IMR-90 (cell line): Measurements from ENCODE around the gene SLC39A3. TPM values are rescaled to one million over a fixed set of nuclear protein-coding genes. Genes with fewer than 3 reads are reported as not detected.

Source experiments
- ATAC-seq: fragments of 200-7000 bp; cut with Tn5 transposase; 2 replicates; pipeline ENCODE4 v1.9.1; 2020; ENCODE audit warnings: low read depth, mild to moderate bottlenecking, moderate library complexity
- BruUV-seq: library from RNA; stranded (reverse); fragments of 400-500 nt; replicated peaks from 2 replicates; lab custom pipeline; 2021; lab: Mats Ljungman, UMichigan
- CTCF ChIA-PET: fragments of 300-600 bp; formaldehyde crosslinking; extraction: SDS; loops from one replicate; lab custom pipeline; 2021; ENCODE audit warnings: antibody characterized with exemption; lab: Yijun Ruan, JAX
- POLR2A ChIA-PET: fragments of 300-600 bp; sonication (Branson Sonifier 250); formaldehyde crosslinking; loops from one replicate; lab custom pipeline; 2022; ENCODE audit warnings: antibody characterized with exemption; ENCODE audit not compliant: unreplicated experiment; lab: Charles Lee
- DNase-seq: peaks from one replicate; pipeline ENCODE4 v3.0.0; 2013
- H2AFZ ChIP-seq: replicated peaks from 2 replicates; pipeline ENCODE3; 2013; ENCODE audit warnings: low read length, mild to moderate bottlenecking; ENCODE audit not compliant: poor library complexity
- H2AK5ac ChIP-seq: 2 replicates; pipeline ENCODE4 v1.6.1; 2013; ENCODE audit warnings: low read depth, low read length, inconsistent platforms
- H2AK9ac ChIP-seq: replicated peaks from 2 replicates; pipeline ENCODE3; 2013; ENCODE audit warnings: mild to moderate bottlenecking, low read depth, low read length, moderate library complexity; ENCODE audit not compliant: poor library complexity
- H2BK120ac ChIP-seq: 2 replicates; pipeline ENCODE4 v1.6.1; 2013; ENCODE audit warnings: low read depth, low read length, inconsistent platforms
- H2BK15ac ChIP-seq: 3 replicates; pipeline ENCODE4 v1.6.1; 2013; ENCODE audit warnings: low read depth, low read length, inconsistent platforms
- H2BK20ac ChIP-seq: 2 replicates; pipeline ENCODE4 v1.6.1; 2013; ENCODE audit warnings: low read depth, mild to moderate bottlenecking, inconsistent platforms, low read length, moderate library complexity
- H2BK5ac ChIP-seq: 2 replicates; pipeline ENCODE4 v1.6.1; 2013; ENCODE audit warnings: mild to moderate bottlenecking, low read depth, low read length, inconsistent platforms; ENCODE audit not compliant: poor library complexity, severe bottlenecking
- H3K14ac ChIP-seq: replicated peaks from 2 replicates; pipeline ENCODE4 v1.6.1; 2013; ENCODE audit warnings: low read depth, low read length, inconsistent platforms
- H3K18ac ChIP-seq: 2 replicates; pipeline ENCODE4 v1.6.1; 2013; ENCODE audit warnings: low read depth, low read length, control low read depth
- H3K23ac ChIP-seq: 2 replicates; pipeline ENCODE4 v1.6.1; 2013; ENCODE audit warnings: low read depth, low read length, inconsistent platforms
- H3K27ac ChIP-seq: 2 replicates; pipeline ENCODE4 v1.5.1; 2013; ENCODE audit warnings: mild to moderate bottlenecking, control low read depth, low read length; ENCODE audit not compliant: insufficient read depth
- H3K27me3 ChIP-seq: 2 replicates; pipeline ENCODE4 v1.6.1; 2013; ENCODE audit warnings: low read length; ENCODE audit not compliant: control insufficient read depth, insufficient read depth
- H3K36me3 ChIP-seq: 2 replicates; pipeline ENCODE4 v1.6.1; 2013; ENCODE audit warnings: low read length, mixed read lengths; ENCODE audit not compliant: control insufficient read depth, insufficient read depth
- H3K4ac ChIP-seq: 2 replicates; pipeline ENCODE4 v1.6.1; 2013; ENCODE audit warnings: low read depth, low read length, inconsistent platforms
- H3K4me1 ChIP-seq: 2 replicates; pipeline ENCODE4 v1.6.1; 2013; ENCODE audit warnings: low read length, mixed read lengths; ENCODE audit not compliant: control insufficient read depth, insufficient read depth
- H3K4me2 ChIP-seq: 2 replicates; pipeline ENCODE4 v1.6.1; 2013; ENCODE audit warnings: low read depth, mild to moderate bottlenecking, control low read depth, low read length, moderate library complexity
- H3K4me3 ChIP-seq: 2 replicates; pipeline ENCODE4 v1.5.1; 2013; ENCODE audit warnings: low read depth, mild to moderate bottlenecking, control low read depth, low read length, moderate library complexity; ENCODE audit not compliant: insufficient read depth
- H3K56ac ChIP-seq: 2 replicates; pipeline ENCODE4 v1.6.1; 2013; ENCODE audit warnings: low read length, inconsistent platforms; ENCODE audit not compliant: insufficient read depth; ENCODE audit errors: extremely low read depth
- H3K79me1 ChIP-seq, 2 experiments: 2 replicates each; pipeline ENCODE4 v1.6.1; 2013; ENCODE audit warnings: low read length in 2 of 2, inconsistent platforms in 1 of 2, low read depth in 1 of 2
- H3K9ac ChIP-seq: 2 replicates; pipeline ENCODE4 v1.6.1; 2013; ENCODE audit warnings: low read depth, low read length, control low read depth
- H3K9me1 ChIP-seq: 2 replicates; pipeline ENCODE4 v1.6.1; 2013; ENCODE audit warnings: low read length, inconsistent platforms; ENCODE audit not compliant: insufficient read depth
- H3K9me3 ChIP-seq: 2 replicates; pipeline ENCODE4 v1.6.1; 2013; ENCODE audit warnings: low read length; ENCODE audit not compliant: control insufficient read depth, insufficient read depth
- H4K20me1 ChIP-seq: 2 replicates; pipeline ENCODE4 v1.6.1; 2013; ENCODE audit warnings: low read length, inconsistent platforms; ENCODE audit not compliant: insufficient read depth
- H4K5ac ChIP-seq: 2 replicates; pipeline ENCODE4 v1.6.1; 2013; ENCODE audit warnings: mild to moderate bottlenecking, low read depth, low read length, control low read depth
- H4K8ac ChIP-seq, 2 experiments: 2 replicates each; pipeline ENCODE4 v1.6.1; 2013; ENCODE audit warnings: low read depth in 2 of 2, low read length in 2 of 2, control low read depth in 1 of 2, inconsistent platforms in 1 of 2
- H4K91ac ChIP-seq: 2 replicates; pipeline ENCODE4 v1.6.1; 2013; ENCODE audit warnings: low read depth, low read length, inconsistent platforms; ENCODE audit not compliant: insufficient read depth
- BHLHE40 ChIP-seq: fragments of 150-350 bp; IDR thresholded peaks from 2 replicates; pipeline ENCODE4 v1.6.1; 2016; ENCODE audit warnings: mild to moderate bottlenecking, low read depth, low read length
- CEBPB ChIP-seq: IDR thresholded peaks from 2 replicates; pipeline ENCODE4 v1.6.1; 2012; ENCODE audit warnings: low read depth, low read length, improper control_type of control experiment
- CHD1 ChIP-seq: IDR thresholded peaks from 2 replicates; pipeline ENCODE4 v1.6.1; 2012; ENCODE audit warnings: low read depth, low read length, improper control_type of control experiment
- CTCF ChIP-seq: conservative IDR thresholded peaks from 2 replicates; pipeline ENCODE4 v1.5.1; 2012; ENCODE audit warnings: mild to moderate bottlenecking, low read depth, low read length, improper control_type of control experiment
- FOS ChIP-seq: fragments of 150-350 bp; IDR thresholded peaks from 2 replicates; pipeline ENCODE4 v1.6.1; 2016; ENCODE audit warnings: low read depth, low read length
- MAFK ChIP-seq: IDR thresholded peaks from 2 replicates; pipeline ENCODE4 v1.6.1; 2012; ENCODE audit warnings: low read depth, low read length, improper control_type of control experiment
- MAZ ChIP-seq: IDR thresholded peaks from 2 replicates; pipeline ENCODE4 v1.6.1; 2012; ENCODE audit warnings: low read depth, mild to moderate bottlenecking, low read length, improper control_type of control experiment, moderate library complexity, borderline replicate concordance
- MXI1 ChIP-seq: IDR thresholded peaks from 2 replicates; pipeline ENCODE4 v1.6.1; 2012; ENCODE audit warnings: low read depth, mild to moderate bottlenecking, low read length, moderate library complexity, borderline replicate concordance
- NFE2L2 ChIP-seq: fragments of 150-350 bp; IDR thresholded peaks from 2 replicates; pipeline ENCODE4 v1.6.1; 2016; ENCODE audit warnings: low read depth, mild to moderate bottlenecking, low read length
- POLR2A ChIP-seq: IDR thresholded peaks from 2 replicates; pipeline ENCODE4 v1.6.1; 2012; ENCODE audit warnings: mild to moderate bottlenecking, low read depth, low read length
- RAD21 ChIP-seq: IDR thresholded peaks from 2 replicates; pipeline ENCODE4 v1.6.1; 2012; ENCODE audit warnings: low read length, improper control_type of control experiment
- RCOR1 ChIP-seq: IDR thresholded peaks from 2 replicates; pipeline ENCODE4 v1.6.1; 2012; ENCODE audit warnings: mild to moderate bottlenecking, low read length, improper control_type of control experiment; ENCODE audit not compliant: insufficient replicate concordance
- RFX5 ChIP-seq: IDR thresholded peaks from 2 replicates; pipeline ENCODE4 v1.8.0; 2012; ENCODE audit warnings: low read depth, mild to moderate bottlenecking, low read length, moderate library complexity
- SMC3 ChIP-seq: fragments of 150-350 bp; IDR thresholded peaks from 2 replicates; pipeline ENCODE4 v1.6.1; 2016; ENCODE audit warnings: low read depth, mild to moderate bottlenecking, antibody characterized with exemption, low read length, moderate library complexity
- WGBS, 2 experiments: methylation state at CpG; one replicate each; pipeline versions ENCODE4 v1.1.5 to v1.1.7; 2013; ENCODE audit warnings: missing lambda C conversion rate in 2 of 2; ENCODE audit not compliant: insufficient read length in 1 of 2; ENCODE audit errors: extremely low coverage in 2 of 2; 5-methylcytosine and 5-hydroxymethylcytosine counted together
- dilution Hi-C: fragments of 300-500 bp; cut with HindIII; formaldehyde crosslinking; loops from one replicate; pipeline ENCODE4 v1.14.3; 2018; ENCODE audit warnings: low sequenced_read_pairs; ENCODE audit not compliant: unreplicated experiment
- in situ Hi-C: fragments of 300-500 bp; cut with MboI; formaldehyde crosslinking; loops from 3 replicates; pipeline ENCODE4 v1.14.3; 2019; ENCODE audit warnings: low sequenced_read_pairs, inconsistent platforms, mixed read lengths
- intact Hi-C: fragments of 100-400 bp; cut with micrococcal nuclease; formaldehyde crosslinking; loops from 2 replicates; pipeline ENCODE4 v1.10.0; 2022
- polyA plus RNA-seq, 3 experiments: library from polyadenylated mRNA; depleted of rRNA; stranded (reverse); fragments of >200 nt; gene quantifications; 2 replicates each; pipeline ENCODE4 v1.2.3, GENCODE V29; 2012; ENCODE audit warnings: low replicate concordance in 1 of 3
- total RNA-seq: library from RNA; depleted of rRNA; stranded (reverse); fragments of >200 nt; gene quantifications from 2 replicates; pipeline ENCODE4 v1.2.3, GENCODE V29; 2012
- TF ChIP-seq, protein P1 (sequence below): fragments of 150-350 bp; IDR thresholded peaks from 2 replicates; pipeline ENCODE4 v1.6.1; 2017; ENCODE audit warnings: mild to moderate bottlenecking, antibody characterized with exemption, low read length, low read depth

Gene SLC39A3
- total and polyA plus RNA-seq, 2 of the 4 experiments (the other 2 are of a cell fraction) = 12.4 to 38.2 TPM

- dilution Hi-C loops = no loop called here
- H3K9ac ChIP-seq = no peak overlapping the region
- in situ Hi-C loops = no loop called here
- WGBS, 2 experiments = 93% methylated on average over 16 of the region's 32 CpGs; no CpG with 5 or more reads in 1 of the 2 experiments
- ATAC-seq (no peak), DNase-seq (no peak)
- ChIA-PET CTCF (no interaction called here), POLR2A (no interaction called here)
- H2BK120ac ChIP-seq = no peak overlapping the region
- no peak overlapping the region for H3K27ac ChIP-seq
- H3K79me1 ChIP-seq = peaks cover 0 to 74% of the 10 kb centered on the region in 2 experiments; a peak in 2 of 4 replicates
- H2BK20ac ChIP-seq = no peak overlapping the region
- no peaks in the 10 kb centered on the region for H3K9me3 ChIP-seq
- no peak overlapping the region for H2BK5ac ChIP-seq
- no TSS peak for BruUV-seq
- no peak overlapping the region for H3K4me2 ChIP-seq
- H2AFZ ChIP-seq = no peak overlapping the region
- H3K27me3 ChIP-seq = no peaks in the 10 kb centered on the region
- no peak overlapping the region for H3K4ac ChIP-seq
- H3K23ac ChIP-seq = no peak overlapping the region
- H3K14ac ChIP-seq = no peak overlapping the region
- no peak overlapping the region for H3K56ac ChIP-seq
- peaks cover 6% of the 10 kb centered on the region for H3K36me3 ChIP-seq
- no peak overlapping the region for H2BK15ac ChIP-seq
- H4K20me1 ChIP-seq = peaks cover 82% of the 10 kb centered on the region
- peaks cover 2% of the 10 kb centered on the region; the same call in 1 of the 2 replicates for H3K4me1 ChIP-seq
- no peak overlapping the region for H3K18ac ChIP-seq
- no peak overlapping the region for H2AK5ac ChIP-seq
- no peak overlapping the region for H4K91ac ChIP-seq
- H3K9me1 ChIP-seq = peaks cover 6% of the 10 kb centered on the region; the same call in 1 of the 2 replicates
- intact Hi-C loops = no loop called here
- H4K5ac ChIP-seq = no peak overlapping the region
- no peak overlapping the region for H3K4me3 ChIP-seq
- H4K8ac ChIP-seq = no peak overlapping the region
- H2AK9ac ChIP-seq = no peak overlapping the region
- no peak for TF ChIP-seq POLR2A
- TF ChIP-seq RAD21 = no peak
- no peak for TF ChIP-seq MXI1
- TF ChIP-seq MAZ = no peak
- no peak for TF ChIP-seq RCOR1
- no peak for TF ChIP-seq RFX5
- TF ChIP-seq CTCF = no peak
- no peak for TF ChIP-seq BHLHE40
- no peak for TF ChIP-seq CHD1
- TF ChIP-seq CEBPB = no peak
- TF ChIP-seq SMC3 = no peak
- TF ChIP-seq, protein P1, sequence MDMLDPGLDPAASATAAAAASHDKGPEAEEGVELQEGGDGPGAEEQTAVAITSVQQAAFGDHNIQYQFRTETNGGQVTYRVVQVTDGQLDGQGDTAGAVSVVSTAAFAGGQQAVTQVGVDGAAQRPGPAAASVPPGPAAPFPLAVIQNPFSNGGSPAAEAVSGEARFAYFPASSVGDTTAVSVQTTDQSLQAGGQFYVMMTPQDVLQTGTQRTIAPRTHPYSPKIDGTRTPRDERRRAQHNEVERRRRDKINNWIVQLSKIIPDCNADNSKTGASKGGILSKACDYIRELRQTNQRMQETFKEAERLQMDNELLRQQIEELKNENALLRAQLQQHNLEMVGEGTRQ = no peak
- no peak for TF ChIP-seq FOS
- no peak for TF ChIP-seq MAFK
- TF ChIP-seq NFE2L2 = no peak
These were observed 34.4 kb upstream of the SLC39A3 start for GRCh38 chr19:2774083-2774679.
